Measurements from ENCODE around the gene KRT20.

Gene KRT20

DNA sequence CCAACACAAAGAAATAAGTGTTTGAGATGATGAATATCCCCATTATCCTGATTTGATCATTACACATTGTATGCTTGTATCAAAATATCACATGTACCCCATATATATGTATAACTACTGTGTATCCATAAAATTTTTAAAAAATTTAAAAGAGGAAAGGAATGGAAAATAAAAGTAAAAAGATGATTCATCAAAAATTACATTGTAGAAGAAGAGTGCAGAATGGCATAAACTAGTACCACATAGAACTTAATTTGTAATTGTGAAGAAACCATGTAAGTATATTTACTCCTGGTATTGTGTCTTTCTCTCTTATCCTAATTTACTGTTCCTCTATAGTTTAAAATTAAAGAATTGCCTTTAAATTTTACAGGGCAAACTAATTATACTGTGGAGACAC lies 51.2 kb downstream of the KRT20 start:
- no peak overlapping the region for H3K9ac ChIP-seq (ENCODE audit: low read length)
- no peaks in the 10 kb centered on the region for H4K20me1 ChIP-seq (ENCODE audit: insufficient read depth, low read length)
- TF ChIP-seq EZH2 (optimal IDR thresholded peaks at IDR 0.05; ENCODE audit: low read depth, low read length) (no peak), EZH2phosphoT487 (IDR thresholded peaks at IDR 0.05; ENCODE audit: low read length) (no peak)
- TF ChIP-seq, protein P1, sequence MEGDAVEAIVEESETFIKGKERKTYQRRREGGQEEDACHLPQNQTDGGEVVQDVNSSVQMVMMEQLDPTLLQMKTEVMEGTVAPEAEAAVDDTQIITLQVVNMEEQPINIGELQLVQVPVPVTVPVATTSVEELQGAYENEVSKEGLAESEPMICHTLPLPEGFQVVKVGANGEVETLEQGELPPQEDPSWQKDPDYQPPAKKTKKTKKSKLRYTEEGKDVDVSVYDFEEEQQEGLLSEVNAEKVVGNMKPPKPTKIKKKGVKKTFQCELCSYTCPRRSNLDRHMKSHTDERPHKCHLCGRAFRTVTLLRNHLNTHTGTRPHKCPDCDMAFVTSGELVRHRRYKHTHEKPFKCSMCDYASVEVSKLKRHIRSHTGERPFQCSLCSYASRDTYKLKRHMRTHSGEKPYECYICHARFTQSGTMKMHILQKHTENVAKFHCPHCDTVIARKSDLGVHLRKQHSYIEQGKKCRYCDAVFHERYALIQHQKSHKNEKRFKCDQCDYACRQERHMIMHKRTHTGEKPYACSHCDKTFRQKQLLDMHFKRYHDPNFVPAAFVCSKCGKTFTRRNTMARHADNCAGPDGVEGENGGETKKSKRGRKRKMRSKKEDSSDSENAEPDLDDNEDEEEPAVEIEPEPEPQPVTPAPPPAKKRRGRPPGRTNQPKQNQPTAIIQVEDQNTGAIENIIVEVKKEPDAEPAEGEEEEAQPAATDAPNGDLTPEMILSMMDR (IDR thresholded peaks at IDR 0.05; ENCODE audit: low read length) = no peak
- H3K36me3 ChIP-seq (replicated peaks; ENCODE audit: insufficient read depth, low read length) = no peaks in the 10 kb centered on the region
- H3K4me1 ChIP-seq (ENCODE audit: low read length) = no peaks in the 10 kb centered on the region
- no peak for DNase-seq
- H3K27me3 ChIP-seq (replicated peaks; ENCODE audit: insufficient read depth, low read length) = no peaks in the 10 kb centered on the region
- H3F3A ChIP-seq (ENCODE audit: insufficient read depth, low read length) = no peaks in the 10 kb centered on the region
- H3K4me3 ChIP-seq (ENCODE audit: low read length) = no peak overlapping the region
- H3K9me3 ChIP-seq (replicated peaks; ENCODE audit: insufficient read depth, low read length) = no peaks in the 10 kb centered on the region
- H2AFZ ChIP-seq (ENCODE audit: low read length) = no peak overlapping the region
- H3K9me2 ChIP-seq (replicated peaks; ENCODE audit: insufficient read depth, low read length) = no peaks in the 10 kb centered on the region
- H3K27ac ChIP-seq (ENCODE audit: low read length) = no peak overlapping the region
- no peaks in the 10 kb centered on the region for H3K79me2 ChIP-seq (ENCODE audit: low read length)
- H3K4me2 ChIP-seq (ENCODE audit: low read depth, low read length) = no peak overlapping the region

DNA sequence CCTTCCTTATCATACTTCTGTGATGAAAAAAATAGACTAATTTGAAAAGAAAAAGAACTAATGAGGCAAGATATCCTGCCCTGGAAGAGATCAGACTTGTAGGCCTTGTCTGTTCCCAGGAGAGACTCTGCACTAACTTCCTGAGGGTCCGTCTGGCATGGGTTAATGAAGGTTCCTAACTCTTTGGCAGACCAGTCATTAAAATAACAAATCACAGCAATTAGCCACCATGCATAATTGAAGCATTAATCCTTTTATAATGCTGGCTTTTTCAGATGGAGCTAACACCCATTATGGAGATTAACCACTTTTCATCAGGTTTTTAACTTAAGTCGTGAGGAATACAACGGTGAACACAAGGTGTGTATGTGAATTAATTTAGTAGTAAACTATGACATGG lies 52.2 kb downstream of the KRT20 start:
- no peaks in the 10 kb centered on the region for H3F3A ChIP-seq (ENCODE audit: insufficient read depth, low read length)
- TF ChIP-seq, protein P1 (IDR thresholded peaks at IDR 0.05; ENCODE audit: low read length) = no peak
- TF ChIP-seq EZH2phosphoT487 (IDR thresholded peaks at IDR 0.05; ENCODE audit: low read length) (no peak), EZH2 (optimal IDR thresholded peaks at IDR 0.05; ENCODE audit: low read depth, low read length) (no peak)
- no peak overlapping the region for H3K4me2 ChIP-seq (ENCODE audit: low read depth, low read length)
- H3K79me2 ChIP-seq (ENCODE audit: low read length) = no peaks in the 10 kb centered on the region
- H3K27ac ChIP-seq (ENCODE audit: low read length) = no peak overlapping the region
- H3K27me3 ChIP-seq (replicated peaks; ENCODE audit: insufficient read depth, low read length) = no peaks in the 10 kb centered on the region
- H3K4me1 ChIP-seq (ENCODE audit: low read length) = no peaks in the 10 kb centered on the region
- no peaks in the 10 kb centered on the region for H3K9me2 ChIP-seq (replicated peaks; ENCODE audit: insufficient read depth, low read length)
- H2AFZ ChIP-seq (ENCODE audit: low read length) = no peak overlapping the region
- no peak overlapping the region for H3K9ac ChIP-seq (ENCODE audit: low read length)
- H3K36me3 ChIP-seq (replicated peaks; ENCODE audit: insufficient read depth, low read length) = no peaks in the 10 kb centered on the region
- no peaks in the 10 kb centered on the region for H4K20me1 ChIP-seq (ENCODE audit: insufficient read depth, low read length)
- H3K9me3 ChIP-seq (replicated peaks; ENCODE audit: insufficient read depth, low read length) = no peaks in the 10 kb centered on the region
- DNase-seq = no peak
- H3K4me3 ChIP-seq (ENCODE audit: low read length) = no peak overlapping the region

DNA sequence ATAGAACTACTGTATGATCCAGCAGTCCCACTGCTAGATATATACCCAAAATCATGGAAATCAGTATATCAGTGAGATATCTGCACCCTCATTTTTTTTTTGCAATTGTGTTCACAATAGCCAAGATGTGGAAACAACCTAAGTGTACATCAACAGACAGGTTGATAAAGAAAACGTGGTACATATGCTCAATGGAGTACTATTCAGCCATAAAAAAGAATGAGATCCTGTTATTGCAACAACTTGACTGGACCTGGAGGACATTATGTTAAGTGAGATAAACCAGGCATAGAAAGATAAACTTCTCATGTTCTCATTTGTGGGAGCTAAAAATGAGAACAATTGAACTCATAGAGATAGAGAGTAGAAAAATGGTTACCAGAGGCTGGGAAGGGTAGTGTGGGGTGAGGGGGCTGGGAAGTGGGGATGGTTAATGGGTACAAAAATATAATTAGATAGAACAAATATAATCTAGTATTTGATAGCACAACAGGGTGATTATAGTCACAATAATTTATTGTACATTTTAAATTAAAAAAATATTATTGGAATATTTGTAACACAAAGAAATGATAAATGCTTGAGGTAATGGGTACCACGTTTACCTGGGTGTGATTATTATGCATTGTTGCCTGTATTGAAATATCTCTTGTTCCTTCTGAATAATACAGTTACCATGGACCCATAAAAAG lies 54.8 kb downstream of the KRT20 start:
- H3K79me2 ChIP-seq (ENCODE audit: low read length) = no peaks in the 10 kb centered on the region
- no peaks in the 10 kb centered on the region for H3F3A ChIP-seq (ENCODE audit: insufficient read depth, low read length)
- no peak for DNase-seq
- H3K4me2 ChIP-seq (ENCODE audit: low read depth, low read length) = no peak overlapping the region
- H3K9me3 ChIP-seq (replicated peaks; ENCODE audit: insufficient read depth, low read length) = no peaks in the 10 kb centered on the region
- no peaks in the 10 kb centered on the region for H3K36me3 ChIP-seq (replicated peaks; ENCODE audit: insufficient read depth, low read length)
- H3K27me3 ChIP-seq (replicated peaks; ENCODE audit: insufficient read depth, low read length) = no peaks in the 10 kb centered on the region
- TF ChIP-seq EZH2phosphoT487 (IDR thresholded peaks at IDR 0.05; ENCODE audit: low read length) (no peak), EZH2 (optimal IDR thresholded peaks at IDR 0.05; ENCODE audit: low read depth, low read length) (no peak)
- TF ChIP-seq, protein P1 (IDR thresholded peaks at IDR 0.05; ENCODE audit: low read length) = no peak
- no peak overlapping the region for H3K4me3 ChIP-seq (ENCODE audit: low read length)
- H2AFZ ChIP-seq (ENCODE audit: low read length) = no peak overlapping the region
- no peak overlapping the region for H3K27ac ChIP-seq (ENCODE audit: low read length)
- H4K20me1 ChIP-seq (ENCODE audit: insufficient read depth, low read length) = no peaks in the 10 kb centered on the region
- H3K4me1 ChIP-seq (ENCODE audit: low read length) = no peaks in the 10 kb centered on the region
- H3K9ac ChIP-seq (ENCODE audit: low read length) = no peak overlapping the region
- no peaks in the 10 kb centered on the region for H3K9me2 ChIP-seq (replicated peaks; ENCODE audit: insufficient read depth, low read length)

Data from MM.1S (cell line).